Right forelimb (tissue), 1 donor: Measurements from ENCODE around the gene NHLH1.
A peak's percentile ranks its signal among the peaks of the same experiment; 100 is the strongest.

ENCODE experiments used
- DNase-seq: peaks from one replicate; pipeline ENCODE4 v3.0.0-alpha.2; 2018

NHLH1 gene

GRCh38 chr1:160366731-160367515 lies at the start of gene NHLH1:
TSS of gene NHLH1 (plus strand) at chr1:160367071. CDS start at chr1:160370732, 3,661 bp downstream.
- DNase-seq = no peak

- DNase-seq = no peak
Observed at GRCh38 chr1:160322831-160323230, 44.0 kb upstream of the NHLH1 start.

GRCh38 chr1:160325252-160325651 lies 41.6 kb upstream of the NHLH1 start:
- DNase-seq = no peak

GRCh38 chr1:160326418-160326817 lies 40.5 kb upstream of the NHLH1 start:
- DNase-seq = no peak

GRCh38 chr1:160328184-160328583 lies 38.7 kb upstream of the NHLH1 start:
- DNase-seq = no peak

- DNase-seq = no peak
Observed at GRCh38 chr1:160330119-160330518, 36.8 kb upstream of the NHLH1 start.

- DNase-seq = no peak
Observed at GRCh38 chr1:160332516-160332915, 34.4 kb upstream of the NHLH1 start.

- no peak for DNase-seq
Observed at GRCh38 chr1:160338580-160338979, 28.3 kb upstream of the NHLH1 start.

- DNase-seq = no peak
Observed at GRCh38 chr1:160340146-160340545, 26.7 kb upstream of the NHLH1 start.

- DNase-seq = no peak
Observed at GRCh38 chr1:160340866-160341265, 26.0 kb upstream of the NHLH1 start.

GRCh38 chr1:160342526-160342925 lies 24.3 kb upstream of the NHLH1 start:
- DNase-seq = no peak

- DNase-seq = peak; percentile 95
Observed at GRCh38 chr1:160342953-160343869, 23.7 kb upstream of the NHLH1 start, which contains the start of the genes COPA and NCSTN. TSS of gene COPA (minus strand) at chr1:160343250. CDS start at chr1:160343170, 80 bp downstream. TSS of gene NCSTN (plus strand) at chr1:160343383. CDS start at chr1:160343397, 14 bp downstream.

- DNase-seq = no peak
Observed at GRCh38 chr1:160344241-160344640, 22.6 kb upstream of the NHLH1 start.

GRCh38 chr1:160344936-160345335 lies 21.9 kb upstream of the NHLH1 start:
- no peak for DNase-seq

GRCh38 chr1:160346463-160346862 lies 20.4 kb upstream of the NHLH1 start:
- DNase-seq = no peak

- DNase-seq = no peak
Observed at GRCh38 chr1:160346958-160347357, 19.9 kb upstream of the NHLH1 start.

GRCh38 chr1:160351629-160352028 lies 15.2 kb upstream of the NHLH1 start:
- no peak for DNase-seq

- DNase-seq = no peak
Observed at GRCh38 chr1:160352555-160352954, 14.3 kb upstream of the NHLH1 start.

- no peak for DNase-seq
Observed at GRCh38 chr1:160353223-160353622, 13.6 kb upstream of the NHLH1 start.

- DNase-seq = no peak
Observed at GRCh38 chr1:160354388-160354985, 12.4 kb upstream of the NHLH1 start.

- no peak for DNase-seq
Observed at GRCh38 chr1:160357286-160358002, 9.4 kb upstream of the NHLH1 start.

- no peak for DNase-seq
Observed at GRCh38 chr1:160358073-160358472, 8.8 kb upstream of the NHLH1 start.
